Stimulated activated CD8-positive, alpha-beta memory T cell treated with anti-CD3 and anti-CD28 coated beads, Interleukin-7, amount 100 ng/mL, for 24 hours (primary cell): ENCODE data around the gene ITPR1.

Source experiments
- DNase-seq: peaks from one replicate; pipeline ENCODE4 v3.0.0-alpha.2; 2020; ENCODE audit warnings: low read depth

Gene ITPR1

DNA sequence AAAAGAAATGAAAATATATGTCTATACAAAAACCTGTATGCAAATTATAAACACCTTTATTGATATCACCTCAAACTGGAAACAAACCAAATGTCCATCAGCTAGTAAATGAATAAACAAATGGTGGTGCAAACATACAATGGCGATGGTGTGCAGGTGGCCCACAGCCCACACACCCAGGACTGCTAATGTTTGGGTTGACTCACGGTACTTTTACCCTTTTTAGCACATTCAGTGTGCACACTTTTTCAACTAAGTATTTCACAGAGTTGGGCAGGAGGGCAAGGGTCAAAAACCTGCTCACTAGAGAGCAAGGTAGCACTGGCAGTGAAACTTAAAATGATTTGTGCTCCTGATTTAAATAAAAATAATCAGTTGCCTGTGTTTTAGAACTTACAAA lies 363.0 kb downstream of the ITPR1 start:
- no peak for DNase-seq

DNA sequence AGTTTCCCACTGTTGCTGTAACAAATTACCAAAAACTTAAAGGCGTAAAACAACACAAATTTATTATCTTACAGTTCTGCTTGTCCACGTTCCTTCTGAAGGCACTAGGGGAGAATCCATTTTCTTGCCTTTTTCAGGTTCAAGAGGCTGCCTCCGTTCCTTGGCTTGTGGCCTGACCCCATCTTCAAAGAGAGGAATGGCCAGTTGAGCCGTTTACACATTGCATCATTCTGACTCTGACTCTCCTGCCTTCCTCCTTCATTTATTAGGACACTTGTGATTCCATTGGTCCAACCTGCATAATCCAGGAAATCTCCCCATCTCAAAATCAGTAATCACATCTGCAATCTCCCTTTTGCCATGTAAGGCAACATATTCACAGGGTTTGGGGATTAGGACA lies 363.4 kb downstream of the ITPR1 start:
- no peak for DNase-seq

DNA sequence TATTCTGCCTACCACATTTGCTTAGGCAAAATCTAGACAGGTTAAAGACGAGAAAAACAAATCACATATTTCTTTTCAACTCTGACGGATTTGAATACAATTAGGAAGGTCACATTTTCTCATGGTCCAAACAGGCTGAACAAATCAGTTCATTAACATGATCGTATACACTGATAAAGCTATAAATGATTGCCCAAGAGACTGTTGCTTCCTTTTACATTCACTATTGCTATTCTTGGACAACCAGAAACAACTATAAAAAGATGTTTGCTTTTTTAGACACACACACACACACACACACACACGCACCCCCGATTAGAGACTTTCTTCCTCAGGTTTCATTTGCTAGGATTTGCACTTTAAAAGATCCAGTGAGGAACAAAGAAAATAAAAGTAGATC lies 363.8 kb downstream of the ITPR1 start:
- DNase-seq: no peak

DNA sequence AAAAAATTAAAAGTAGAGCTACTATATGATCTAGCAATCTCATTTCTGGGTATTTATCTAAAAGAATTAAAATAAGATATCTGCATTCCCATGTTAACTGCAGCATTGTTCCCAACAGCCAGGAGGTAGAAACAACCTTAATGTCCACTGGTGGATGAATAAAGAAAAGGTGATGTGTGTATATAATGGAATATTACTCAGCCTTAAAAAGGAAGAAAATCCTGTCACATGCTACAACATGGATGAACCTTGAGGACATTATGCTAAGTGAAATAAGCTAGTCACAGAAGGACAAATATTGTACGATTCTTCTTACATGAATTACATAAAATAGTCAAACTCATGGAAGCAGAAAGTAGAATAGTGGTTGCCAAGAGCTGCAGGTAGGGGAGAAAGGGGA lies 366.6 kb downstream of the ITPR1 start:
- DNase-seq: no peak

DNA sequence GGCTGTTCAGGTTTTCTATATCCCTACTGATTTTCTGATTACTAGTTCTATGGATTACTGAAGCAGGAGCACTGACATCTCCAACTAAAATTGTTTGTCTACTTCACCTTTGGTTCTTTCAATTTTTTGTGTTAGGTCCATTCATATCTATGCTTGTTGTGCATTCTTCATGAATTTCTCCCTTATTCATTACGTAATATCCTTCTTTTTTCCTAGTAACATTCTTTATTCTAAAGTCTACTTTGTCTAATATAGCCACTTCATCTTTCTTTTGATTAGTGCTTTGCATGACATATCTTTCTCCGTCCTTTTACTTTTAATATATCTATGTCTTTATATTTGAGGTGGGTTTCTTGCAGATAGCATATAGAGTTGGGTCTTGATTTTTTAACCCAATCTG lies 369.8 kb downstream of the ITPR1 start:
- no peak for DNase-seq

DNA sequence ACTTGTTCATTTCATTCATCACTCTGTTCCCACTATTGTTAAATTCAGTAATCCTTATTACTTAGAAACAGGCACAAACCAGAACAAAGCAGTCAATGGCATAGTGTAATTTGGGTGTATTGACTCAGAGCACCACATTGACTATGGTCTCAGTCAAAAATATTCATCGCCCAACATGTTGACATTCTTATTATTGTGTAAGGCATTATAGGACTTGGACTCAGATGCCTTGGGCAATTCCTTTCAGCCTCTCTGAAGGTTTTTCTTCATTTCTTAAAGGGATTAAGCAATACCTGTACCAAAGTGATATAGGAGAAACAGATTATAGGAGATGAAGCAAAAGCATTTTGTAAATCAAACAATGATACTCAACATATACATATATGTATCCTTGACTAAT lies 371.4 kb downstream of the ITPR1 start:
- DNase-seq: no peak

DNA sequence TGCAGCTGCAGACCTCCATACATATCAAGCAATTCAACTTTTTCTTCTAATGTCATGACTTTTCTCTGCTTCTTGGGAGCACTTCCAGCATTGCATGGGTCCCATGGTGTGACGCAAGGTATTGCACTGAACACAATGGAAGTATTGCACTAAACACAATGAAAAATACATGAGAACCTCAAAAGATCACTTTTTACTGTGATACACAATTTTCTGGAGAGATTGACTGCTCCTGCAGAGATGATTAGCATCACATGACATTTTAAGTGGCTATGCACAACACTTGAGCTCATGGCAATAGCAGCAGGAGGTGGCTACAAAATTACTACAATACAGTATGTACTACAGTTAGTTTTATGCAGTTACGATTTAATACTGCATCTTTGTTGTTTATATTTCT lies 372.6 kb downstream of the ITPR1 start:
- no peak for DNase-seq

DNA sequence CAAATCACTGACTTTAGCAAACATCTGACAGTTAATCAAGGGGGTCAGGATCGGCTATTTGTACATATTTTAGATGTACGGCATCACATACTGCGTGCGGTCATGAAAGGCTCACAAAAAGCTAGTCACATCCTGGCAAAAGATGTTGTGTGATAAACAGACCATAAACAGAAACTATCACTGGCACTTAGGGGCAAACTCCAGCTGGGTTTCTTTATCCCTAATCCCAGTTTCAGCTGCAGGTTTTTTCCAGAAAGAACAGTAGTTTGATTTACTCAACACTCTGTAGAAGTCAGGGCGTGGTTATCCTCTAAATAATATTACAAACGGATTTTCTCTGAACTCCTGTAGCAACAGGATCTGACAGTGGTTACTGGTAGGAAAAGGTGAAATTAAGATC lies 373.7 kb downstream of the ITPR1 start:
- no peak for DNase-seq

DNA sequence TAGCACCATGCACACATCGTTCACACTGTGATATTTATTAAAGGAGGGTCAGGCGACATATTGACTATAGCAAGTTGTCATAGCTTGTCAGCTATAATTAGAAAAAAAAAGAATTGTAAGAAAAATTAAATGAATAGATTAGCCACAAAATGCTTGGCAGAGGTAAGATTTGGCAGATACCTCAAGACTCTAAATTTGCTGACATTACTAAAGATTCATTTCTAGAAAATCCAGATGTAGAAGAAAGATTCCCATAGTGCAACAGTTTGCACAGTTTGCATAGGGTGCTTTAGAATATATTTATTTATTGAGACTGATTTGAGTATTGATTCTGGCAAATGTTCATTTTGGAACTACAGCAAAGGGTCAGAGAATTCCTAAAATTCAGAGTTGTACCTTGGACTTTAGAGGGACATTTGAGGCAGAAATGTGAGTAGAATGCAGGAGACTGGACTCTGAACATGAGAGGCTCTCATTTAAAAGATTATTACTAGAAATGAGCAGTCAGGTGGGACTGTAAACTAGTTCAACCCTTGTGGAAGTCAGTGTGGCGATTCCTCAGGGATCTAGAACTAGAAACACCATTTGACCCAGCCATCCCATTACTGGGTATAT lies 384.1 kb downstream of the ITPR1 start:
- DNase-seq: no peak

DNA sequence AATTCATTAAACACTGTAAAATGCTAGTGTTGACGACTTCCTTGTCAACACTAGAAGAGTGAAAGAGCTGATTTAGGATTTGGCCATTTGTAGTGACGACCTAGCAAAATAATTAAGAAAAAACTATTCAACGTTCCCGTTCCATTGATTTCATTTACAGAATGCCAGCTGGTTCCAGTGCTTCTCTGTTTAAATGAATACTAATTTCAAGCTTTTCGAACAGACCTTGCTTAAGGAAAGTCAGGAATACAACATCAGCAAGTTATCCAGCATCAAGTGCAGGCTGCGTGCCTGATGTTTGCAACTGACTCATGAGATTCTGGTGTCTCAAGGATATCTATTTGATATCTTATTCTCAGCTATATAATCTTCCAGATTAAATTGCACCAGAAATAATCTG lies 387.7 kb downstream of the ITPR1 start:
- DNase-seq: no peak

DNA sequence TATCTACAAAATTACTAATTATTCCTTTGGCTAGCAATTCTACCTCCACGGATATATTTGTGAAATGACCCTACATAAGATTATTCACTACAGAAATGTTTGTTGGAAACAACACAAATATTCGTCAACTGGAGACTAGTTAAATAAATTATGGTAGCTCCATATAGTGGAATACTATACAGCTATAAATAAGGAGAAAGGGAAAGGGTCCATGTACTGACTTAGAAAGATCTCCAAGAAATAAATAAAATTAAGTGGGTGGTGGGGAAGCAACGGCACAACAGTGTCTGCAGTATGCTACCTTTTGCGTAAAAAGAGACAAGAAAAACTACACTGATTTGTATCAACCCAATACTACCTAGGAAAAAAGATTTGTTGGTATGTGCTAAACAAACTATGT lies 389.4 kb downstream of the ITPR1 start:
- no peak for DNase-seq

DNA sequence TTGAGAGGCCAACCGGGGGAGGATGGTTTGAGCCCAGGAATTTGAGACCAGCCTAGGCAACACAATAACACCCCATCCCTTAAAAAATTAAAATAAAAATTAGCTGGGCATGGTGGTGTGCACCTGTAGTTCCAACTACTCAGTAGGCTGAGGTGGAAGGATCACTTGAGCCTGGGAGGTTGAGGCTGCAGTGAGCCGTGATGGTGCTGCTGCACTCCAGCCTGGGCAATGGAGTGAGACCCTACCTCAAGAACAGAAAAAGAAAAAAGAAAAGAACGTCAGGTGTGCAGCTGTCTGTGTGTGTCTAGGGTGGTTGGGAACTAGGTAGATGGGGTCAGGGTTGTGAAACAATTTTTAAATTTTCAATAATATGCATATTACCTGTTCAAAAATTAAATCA lies 389.9 kb downstream of the ITPR1 start:
- DNase-seq: no peak

DNA sequence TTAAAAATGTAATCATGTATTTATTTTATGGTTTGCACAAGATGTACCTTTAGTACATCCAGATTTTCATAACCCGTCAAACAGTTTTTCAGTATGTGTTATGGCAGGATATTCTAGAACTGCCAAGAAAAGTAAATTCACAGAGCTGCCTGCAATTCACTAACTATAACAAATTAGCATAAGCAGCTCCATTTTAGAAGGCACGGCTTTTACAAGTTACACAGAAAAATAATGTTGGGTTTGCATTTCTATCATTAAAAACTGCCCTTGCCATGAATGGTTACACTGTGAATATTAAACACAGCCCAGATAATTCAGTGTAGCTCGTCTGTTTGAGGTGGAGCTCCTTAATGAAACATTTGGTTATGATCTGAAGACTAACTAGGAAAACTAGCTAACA lies 391.7 kb downstream of the ITPR1 start:
- no peak for DNase-seq

DNA sequence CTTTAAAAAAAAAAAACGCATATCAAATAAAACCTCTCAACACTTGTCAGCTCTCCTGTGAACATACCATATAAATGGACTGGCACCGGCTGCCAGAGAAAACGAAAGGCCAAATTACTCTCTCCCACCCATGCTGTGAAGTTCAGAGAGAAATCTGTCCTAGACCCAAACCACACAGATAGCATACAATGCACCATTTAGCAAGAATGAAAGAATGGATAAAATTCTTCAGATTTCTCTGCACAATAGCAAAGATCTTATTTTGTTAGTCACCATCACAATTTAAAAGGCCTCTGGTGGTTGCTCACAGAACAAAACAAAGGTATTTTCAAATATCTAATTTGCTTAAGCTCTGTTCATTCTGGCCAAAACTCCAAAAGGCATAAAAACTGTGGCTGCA lies 392.2 kb downstream of the ITPR1 start:
- DNase-seq: no peak

DNA sequence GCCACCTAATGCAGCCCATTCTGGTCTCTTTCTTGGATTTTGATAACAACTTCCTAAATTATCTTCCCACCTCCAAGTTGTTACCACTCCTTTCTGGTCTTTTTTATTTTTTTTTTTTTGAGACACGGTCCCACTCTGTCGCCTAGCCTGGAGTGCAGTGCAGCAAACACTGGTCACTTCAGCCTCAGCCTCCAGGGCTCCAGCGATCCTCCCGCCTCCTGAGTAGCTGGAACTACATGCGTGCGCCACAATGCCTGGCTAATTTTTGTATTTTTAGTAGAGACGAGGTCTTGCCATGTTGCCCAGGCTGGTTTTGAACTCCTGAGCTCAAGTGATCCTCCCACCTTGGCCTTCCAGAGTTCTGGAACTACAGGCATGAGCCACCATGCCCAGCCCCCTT lies 393.3 kb downstream of the ITPR1 start:
- no peak for DNase-seq

DNA sequence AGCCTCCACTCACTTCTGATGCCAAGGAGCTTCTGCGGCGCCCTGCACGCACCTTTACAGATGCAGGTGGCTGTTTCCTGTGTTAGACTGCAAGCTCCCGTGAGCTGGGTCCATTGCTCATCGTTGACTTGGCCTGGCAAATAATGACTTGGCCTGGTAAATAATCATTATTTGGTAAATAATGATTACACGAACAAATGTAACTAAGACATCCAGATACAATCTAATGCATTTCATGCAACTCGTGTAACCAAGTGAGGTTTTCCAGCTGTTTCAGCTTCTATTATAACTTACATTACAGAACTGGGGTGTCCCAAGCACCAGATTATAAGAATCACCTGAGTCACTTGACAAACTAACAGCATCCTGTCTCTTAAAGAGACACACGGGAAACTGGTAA lies 394.0 kb downstream of the ITPR1 start:
- no peak for DNase-seq

DNA sequence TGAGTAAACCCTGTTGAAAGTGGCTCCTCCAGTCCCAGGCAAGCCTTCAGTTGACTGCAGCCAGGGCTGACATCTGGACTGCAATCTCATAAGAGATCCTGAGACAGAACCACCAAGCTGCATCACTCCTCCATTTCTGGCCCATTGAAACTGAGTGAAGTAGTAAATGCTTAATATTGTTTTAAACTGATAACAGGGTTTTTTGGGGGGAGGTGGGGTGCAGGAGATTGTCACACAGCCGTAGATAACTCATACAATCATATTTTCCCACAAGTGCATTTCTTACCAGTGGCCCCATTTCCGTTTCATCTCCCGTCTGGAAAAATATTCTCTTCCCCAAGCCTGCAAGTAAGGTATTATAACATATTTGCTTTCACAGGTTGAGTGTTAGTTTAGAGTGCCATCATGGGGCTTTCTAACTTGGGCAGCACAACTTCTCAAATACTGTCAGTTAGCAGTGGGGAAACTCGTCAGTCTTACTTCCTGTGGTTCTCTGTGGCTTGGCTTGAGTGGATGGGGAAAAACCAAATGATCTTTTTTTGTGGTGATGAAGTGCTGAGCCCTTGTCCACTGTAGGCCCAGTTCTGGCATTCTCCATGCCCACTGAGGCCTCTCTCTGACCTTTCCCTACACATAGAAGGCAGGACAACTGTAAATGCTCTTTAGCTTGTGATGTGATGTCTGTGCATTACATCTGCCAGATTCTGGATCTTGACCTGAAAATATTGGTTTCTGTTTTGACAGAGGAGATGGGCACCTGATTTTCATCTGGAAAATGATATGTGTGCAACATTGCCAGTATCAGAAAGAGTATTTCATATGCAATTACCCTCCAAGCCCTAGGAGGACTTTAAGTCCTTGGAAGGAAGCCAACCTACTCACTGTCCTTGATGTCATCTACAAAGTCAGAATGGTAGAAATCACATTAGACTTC lies 396.0 kb downstream of the ITPR1 start:
- DNase-seq: no peak

DNA sequence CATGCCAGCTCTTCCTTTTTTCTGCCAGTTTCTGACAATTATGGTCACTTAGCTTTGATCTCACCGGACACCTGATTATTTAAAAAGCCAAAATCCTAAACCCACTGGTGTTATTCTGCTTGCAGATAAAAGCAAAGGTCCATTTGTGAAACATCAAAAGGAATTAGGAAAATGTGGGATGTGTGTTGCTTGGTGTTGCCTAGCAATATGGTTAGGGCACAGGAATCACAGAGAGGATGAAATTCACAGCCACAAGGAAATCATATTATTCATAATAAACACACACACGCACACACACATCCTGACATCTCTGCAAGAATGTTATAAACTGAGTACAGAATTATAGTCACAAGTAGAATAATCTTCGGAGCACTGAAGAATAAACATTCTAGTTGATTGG lies 396.7 kb downstream of the ITPR1 start:
- no peak for DNase-seq

DNA sequence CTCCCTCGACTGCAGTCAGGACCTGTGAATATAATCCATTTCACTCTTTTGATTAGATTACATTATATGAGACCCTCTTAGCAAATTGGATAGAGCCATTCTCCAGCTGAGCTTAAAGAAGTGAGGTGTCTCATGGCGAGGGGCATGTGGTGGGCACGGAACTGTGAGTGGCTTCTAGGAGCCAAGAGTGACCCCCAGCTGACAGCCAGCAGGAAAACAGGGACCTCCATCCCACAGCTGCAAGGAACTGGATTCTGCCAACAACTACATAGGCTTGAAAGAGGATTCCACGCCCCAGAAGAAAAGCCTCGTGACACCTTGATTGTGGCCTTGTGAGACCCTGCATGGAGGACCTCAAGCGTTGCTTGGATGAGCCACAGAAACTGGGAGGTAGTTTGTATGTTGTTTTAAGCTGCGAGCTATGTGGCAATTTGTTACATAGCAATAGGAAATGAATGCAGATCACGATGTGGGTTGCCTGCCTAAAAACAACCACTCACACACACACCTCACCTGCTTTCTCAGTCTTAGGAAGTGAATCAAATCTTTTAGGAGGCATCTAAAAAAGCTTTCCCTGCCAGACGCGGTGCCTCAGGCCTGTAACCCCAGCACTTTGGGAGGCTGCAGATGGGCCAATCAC lies 401.9 kb downstream of the ITPR1 start:
- no peak for DNase-seq

DNA sequence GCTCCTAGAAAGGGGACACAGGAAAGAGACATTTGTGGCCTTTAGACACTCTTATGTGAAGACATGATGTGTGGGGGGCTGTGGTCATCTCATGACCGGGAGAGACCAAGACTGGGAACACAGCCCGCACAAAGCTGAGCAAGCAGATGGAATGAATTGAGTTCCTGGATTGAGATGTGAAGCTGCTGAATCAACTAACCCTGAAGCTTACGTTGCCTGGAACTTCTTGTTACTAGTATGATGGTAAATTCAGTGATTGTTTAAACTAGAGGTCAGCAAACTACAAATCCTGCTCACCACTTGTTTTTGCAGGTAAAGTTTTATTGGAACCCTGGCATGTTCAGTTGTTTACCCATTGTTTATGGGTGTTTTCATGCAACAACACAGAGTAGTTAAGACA lies 402.7 kb downstream of the ITPR1 start:
- no peak for DNase-seq
